Osteoblast (primary cell): ENCODE data around the gene TAS2R16. TPM values are rescaled to one million over a fixed set of nuclear protein-coding genes. Genes with fewer than 3 reads are reported as not detected.
"Not testable (repeated sequence)": the region's sequence is repeated elsewhere in the genome, so short reads cannot be mapped to it uniquely, and the experiment has no call there.

Source experiments
- DNase-seq: peaks from one replicate; pipeline ENCODE4 v3.0.0; 2011; ENCODE audit warnings: low spot score, mixed read lengths; ENCODE audit not compliant: insufficient read length; ENCODE audit errors: missing footprints
- H2AFZ ChIP-seq: 2 replicates; pipeline ENCODE4 v1.6.0; 2011; ENCODE audit warnings: mild to moderate bottlenecking, low read length
- H3K27ac ChIP-seq: 2 replicates; pipeline ENCODE4 v1.5.1; 2011; ENCODE audit warnings: mild to moderate bottlenecking, low read depth, low read length, moderate library complexity
- H3K27me3 ChIP-seq: 2 replicates; pipeline ENCODE4 v1.6.0; 2012; ENCODE audit warnings: mild to moderate bottlenecking, control low read depth, inconsistent platforms, low read length, moderate library complexity; ENCODE audit not compliant: insufficient read depth
- H3K36me3 ChIP-seq: 2 replicates; pipeline ENCODE4 v1.5.1; 2011; ENCODE audit warnings: mild to moderate bottlenecking, low read length, control low read depth, moderate library complexity; ENCODE audit not compliant: insufficient read depth
- H3K4me1 ChIP-seq: 2 replicates; pipeline ENCODE4 v1.5.1; 2011; ENCODE audit warnings: mild to moderate bottlenecking, low read length, control low read depth, moderate library complexity; ENCODE audit not compliant: insufficient read depth
- H3K4me2 ChIP-seq: 2 replicates; pipeline ENCODE4 v1.6.0; 2011; ENCODE audit warnings: mild to moderate bottlenecking, low read length; ENCODE audit not compliant: insufficient read depth
- H3K4me3 ChIP-seq: fragments of 200-600 bp; sonication (generic); 3 replicates; pipeline ENCODE4 v1.5.1; 2012; ENCODE audit warnings: mild to moderate bottlenecking, low read length, inconsistent platforms; ENCODE audit not compliant: insufficient read depth
- H3K79me2 ChIP-seq: 2 replicates; pipeline ENCODE4 v1.6.0; 2012; ENCODE audit warnings: mild to moderate bottlenecking, low read length, control low read depth, inconsistent platforms; ENCODE audit not compliant: insufficient read depth
- H3K9me3 ChIP-seq: 2 replicates; pipeline ENCODE4 v1.5.1; 2011; ENCODE audit warnings: low read depth, low read length, control low read depth
- H4K20me1 ChIP-seq: 2 replicates; pipeline ENCODE4 v1.6.0; 2012; ENCODE audit warnings: mild to moderate bottlenecking, low read length, control low read depth; ENCODE audit not compliant: insufficient read depth
- total RNA-seq: library from RNA; depleted of rRNA; stranded (reverse); fragments of >200 nt; gene quantifications from 2 replicates; pipeline ENCODE4 v1.2.3, GENCODE V29; 2012
- TF ChIP-seq, protein P1 (sequence below): IDR thresholded peaks from 2 replicates; pipeline ENCODE4 v1.5.1; 2011; ENCODE audit warnings: mild to moderate bottlenecking, low read depth, low read length, moderate library complexity; ENCODE audit errors: extremely low read depth

Gene TAS2R16
- total RNA-seq, 1 donor, result not detected

DNA sequence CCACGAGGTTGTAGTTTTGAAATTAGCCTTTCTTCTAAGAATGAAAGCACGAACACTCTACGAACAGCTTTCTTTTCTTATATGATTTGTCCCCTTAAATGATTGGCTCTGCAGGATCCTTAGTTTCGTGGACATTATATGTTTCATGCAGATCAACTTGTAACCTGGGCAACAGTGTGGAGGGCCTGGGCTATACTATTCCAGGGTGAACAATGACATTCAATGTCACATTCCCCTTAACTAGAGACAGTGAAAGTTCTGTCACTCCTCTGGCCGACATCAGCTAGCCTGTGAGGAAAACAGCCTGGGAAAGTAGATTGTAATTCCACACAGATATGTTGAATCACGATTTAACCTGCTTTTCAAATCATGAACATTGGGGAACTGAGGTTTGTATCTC lies 23.4 kb downstream of the TAS2R16 start:
- TF ChIP-seq, protein P1, sequence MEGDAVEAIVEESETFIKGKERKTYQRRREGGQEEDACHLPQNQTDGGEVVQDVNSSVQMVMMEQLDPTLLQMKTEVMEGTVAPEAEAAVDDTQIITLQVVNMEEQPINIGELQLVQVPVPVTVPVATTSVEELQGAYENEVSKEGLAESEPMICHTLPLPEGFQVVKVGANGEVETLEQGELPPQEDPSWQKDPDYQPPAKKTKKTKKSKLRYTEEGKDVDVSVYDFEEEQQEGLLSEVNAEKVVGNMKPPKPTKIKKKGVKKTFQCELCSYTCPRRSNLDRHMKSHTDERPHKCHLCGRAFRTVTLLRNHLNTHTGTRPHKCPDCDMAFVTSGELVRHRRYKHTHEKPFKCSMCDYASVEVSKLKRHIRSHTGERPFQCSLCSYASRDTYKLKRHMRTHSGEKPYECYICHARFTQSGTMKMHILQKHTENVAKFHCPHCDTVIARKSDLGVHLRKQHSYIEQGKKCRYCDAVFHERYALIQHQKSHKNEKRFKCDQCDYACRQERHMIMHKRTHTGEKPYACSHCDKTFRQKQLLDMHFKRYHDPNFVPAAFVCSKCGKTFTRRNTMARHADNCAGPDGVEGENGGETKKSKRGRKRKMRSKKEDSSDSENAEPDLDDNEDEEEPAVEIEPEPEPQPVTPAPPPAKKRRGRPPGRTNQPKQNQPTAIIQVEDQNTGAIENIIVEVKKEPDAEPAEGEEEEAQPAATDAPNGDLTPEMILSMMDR, result no peak
- no peak overlapping the region for H3K4me2 ChIP-seq
- H4K20me1 ChIP-seq, result no peaks in the 10 kb centered on the region
- no peaks in the 10 kb centered on the region for H3K9me3 ChIP-seq
- H3K4me1 ChIP-seq, result no peaks in the 10 kb centered on the region
- no peak overlapping the region for H2AFZ ChIP-seq
- no peaks in the 10 kb centered on the region for H3K36me3 ChIP-seq
- no peak for DNase-seq
- no peaks in the 10 kb centered on the region for H3K27me3 ChIP-seq
- no peak overlapping the region for H3K27ac ChIP-seq
- no peak overlapping the region for H3K4me3 ChIP-seq
- no peaks in the 10 kb centered on the region for H3K79me2 ChIP-seq

DNA sequence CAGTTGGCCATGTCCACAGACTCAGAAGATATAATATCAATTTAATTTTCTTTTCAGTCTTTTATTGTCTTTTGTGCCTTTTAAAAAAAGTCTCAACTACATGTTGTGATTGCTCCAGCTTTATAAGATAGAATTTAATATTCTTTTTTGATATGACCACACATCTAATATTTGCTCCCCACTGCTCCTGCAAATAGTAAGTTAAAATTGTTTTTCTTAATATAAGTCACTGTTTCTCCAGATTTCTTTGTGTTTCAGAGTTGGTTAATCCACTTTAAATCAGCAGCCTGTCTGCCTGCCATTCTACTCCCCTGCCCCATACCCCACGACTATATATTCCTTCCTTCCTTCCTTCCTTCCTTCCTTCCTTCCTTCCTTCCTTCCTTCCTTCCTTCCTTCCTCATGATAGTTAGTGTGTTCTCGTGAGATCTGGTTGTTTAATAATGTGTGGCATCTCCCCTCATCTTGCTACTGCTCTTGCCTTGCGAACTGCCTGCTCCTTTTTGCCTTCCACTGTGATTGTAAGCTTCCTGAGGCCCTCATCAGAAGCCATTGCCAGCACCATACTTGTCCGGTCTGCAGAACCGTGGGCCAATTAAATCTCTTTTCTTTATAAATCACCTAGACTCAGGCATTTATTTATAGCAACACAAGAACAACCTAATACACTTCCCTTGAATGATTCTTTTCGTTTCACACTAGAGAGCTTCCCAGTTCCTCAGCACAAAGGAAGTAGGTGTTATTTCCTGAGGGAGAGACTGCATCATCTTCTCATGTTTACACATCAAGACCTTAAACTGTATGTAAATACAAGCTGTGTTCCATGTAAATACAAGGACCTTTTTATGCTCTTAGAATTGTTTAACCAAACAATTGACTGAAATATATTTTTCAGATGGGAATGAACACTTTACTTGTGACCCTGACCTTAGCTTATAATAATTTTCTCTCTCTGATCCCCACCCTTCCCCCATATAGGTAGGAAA lies 24.5 kb downstream of the TAS2R16 start:
- Histone ChIP-seq H3K4me1 (no peaks in the 10 kb centered on the region), H3K36me3 (no peaks in the 10 kb centered on the region), H3K79me2 (no peaks in the 10 kb centered on the region), H4K20me1 (no peaks in the 10 kb centered on the region), H3K27ac (no peak overlapping the region), H3K4me2 (no peak overlapping the region), H3K9me3 (no peaks in the 10 kb centered on the region), H3K27me3 (no peaks in the 10 kb centered on the region), H3K4me3 (no peak overlapping the region), H2AFZ (no peak overlapping the region)
- no peak for DNase-seq
- TF ChIP-seq, protein P1, result no peak

DNA sequence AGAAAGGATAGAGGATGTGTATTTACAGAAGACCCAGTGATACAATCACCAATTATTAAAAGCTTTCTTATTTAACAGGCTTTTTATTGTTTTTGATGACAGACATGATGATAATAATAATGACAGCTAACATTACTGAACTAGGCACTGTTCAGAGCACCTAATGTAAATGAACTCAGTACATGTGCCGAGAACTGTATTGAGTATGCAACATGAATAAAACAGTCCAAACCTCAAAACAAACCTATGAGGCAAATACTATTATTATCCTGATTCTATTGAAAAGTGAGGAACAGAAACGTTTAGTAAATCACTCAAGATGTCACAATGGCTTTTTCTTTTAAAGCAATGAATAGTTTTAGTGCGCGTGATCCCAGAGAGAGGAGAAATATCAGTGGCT lies 27.1 kb downstream of the TAS2R16 start:
- no peaks in the 10 kb centered on the region for H3K27me3 ChIP-seq
- DNase-seq, result no peak
- H2AFZ ChIP-seq, result no peak overlapping the region
- H3K4me2 ChIP-seq, result no peak overlapping the region
- no peaks in the 10 kb centered on the region for H3K4me1 ChIP-seq
- H3K9me3 ChIP-seq, result no peaks in the 10 kb centered on the region
- no peak overlapping the region for H3K4me3 ChIP-seq
- H3K36me3 ChIP-seq, result no peaks in the 10 kb centered on the region
- no peak overlapping the region for H3K27ac ChIP-seq
- H4K20me1 ChIP-seq, result no peaks in the 10 kb centered on the region
- H3K79me2 ChIP-seq, result no peaks in the 10 kb centered on the region
- TF ChIP-seq, protein P1, result no peak

DNA sequence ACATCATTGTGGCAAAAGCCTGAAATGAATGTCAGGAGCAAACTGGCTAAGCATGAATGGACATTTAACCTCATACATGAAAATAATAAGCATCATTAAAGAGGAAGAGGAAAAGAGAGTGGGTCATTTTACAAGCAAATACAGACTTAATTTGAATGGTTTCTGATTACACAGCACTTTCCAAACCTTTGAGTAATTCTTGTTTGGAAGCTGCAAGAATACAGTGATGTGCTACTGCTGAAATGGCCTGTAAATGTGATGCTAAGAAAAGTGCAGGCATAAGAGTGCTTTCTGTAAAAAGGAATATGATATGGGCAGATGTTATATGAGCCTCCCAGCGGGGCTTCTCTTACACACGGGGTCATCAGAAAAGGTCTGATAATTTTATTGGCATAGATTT lies 30.2 kb downstream of the TAS2R16 start:
- H3K4me1 ChIP-seq, result no peaks in the 10 kb centered on the region
- no peaks in the 10 kb centered on the region for H3K36me3 ChIP-seq
- no peaks in the 10 kb centered on the region for H3K79me2 ChIP-seq
- TF ChIP-seq, protein P1, result no peak
- H3K27me3 ChIP-seq, result no peaks in the 10 kb centered on the region
- no peak overlapping the region for H3K4me2 ChIP-seq
- H3K4me3 ChIP-seq, result no peak overlapping the region
- no peaks in the 10 kb centered on the region for H3K9me3 ChIP-seq
- H3K27ac ChIP-seq, result no peak overlapping the region
- no peaks in the 10 kb centered on the region for H4K20me1 ChIP-seq
- no peak overlapping the region for H2AFZ ChIP-seq
- DNase-seq, result no peak

DNA sequence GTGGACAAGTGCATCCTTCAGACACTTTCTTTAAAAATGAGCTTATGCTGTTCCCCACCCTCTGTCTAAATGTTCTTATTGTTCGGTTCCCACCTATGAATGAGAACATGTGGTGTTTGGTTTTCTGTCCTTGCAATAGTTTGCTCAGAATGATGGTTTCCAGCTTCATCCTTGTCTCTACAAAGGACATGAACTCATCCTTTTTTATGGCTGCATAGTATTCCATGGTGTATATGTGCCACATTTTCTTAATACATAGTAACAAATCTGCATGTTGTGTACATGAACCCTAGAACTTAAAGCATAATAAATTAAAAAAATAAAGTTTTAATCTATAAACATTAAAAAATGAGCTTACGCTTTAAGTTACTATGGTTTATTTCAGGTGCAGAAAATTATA lies 41.8 kb downstream of the TAS2R16 start:
- not testable (repeated sequence) for H3K36me3 ChIP-seq, H3K9me3 ChIP-seq, H3K27me3 ChIP-seq, H3K27ac ChIP-seq, H3K4me2 ChIP-seq, H3K4me1 ChIP-seq, H3K79me2 ChIP-seq, H3K4me3 ChIP-seq, DNase-seq, H4K20me1 ChIP-seq, H2AFZ ChIP-seq
